ENCODE data around the gene RIBC1.

DNA sequence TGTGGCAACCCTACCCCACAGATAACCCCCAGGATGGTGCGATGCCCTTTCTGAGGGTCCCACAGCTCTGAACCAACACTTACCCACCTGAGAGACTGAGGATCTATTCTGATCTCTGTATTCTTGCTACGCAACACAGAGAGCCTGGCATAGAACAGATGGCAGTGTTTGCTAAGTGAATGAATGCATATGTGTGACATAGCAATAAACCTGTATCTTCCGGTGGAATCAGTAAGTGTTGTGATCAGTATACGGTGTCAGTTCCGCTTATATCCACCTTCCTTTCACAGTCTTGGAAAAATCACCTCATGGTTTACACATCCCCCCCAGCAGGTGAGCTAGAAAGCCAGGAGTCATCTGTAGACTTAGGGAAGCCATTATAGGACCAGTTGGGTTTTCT lies 17.4 kb downstream of the RIBC1 start:
- TF ChIP-seq, protein P1, sequence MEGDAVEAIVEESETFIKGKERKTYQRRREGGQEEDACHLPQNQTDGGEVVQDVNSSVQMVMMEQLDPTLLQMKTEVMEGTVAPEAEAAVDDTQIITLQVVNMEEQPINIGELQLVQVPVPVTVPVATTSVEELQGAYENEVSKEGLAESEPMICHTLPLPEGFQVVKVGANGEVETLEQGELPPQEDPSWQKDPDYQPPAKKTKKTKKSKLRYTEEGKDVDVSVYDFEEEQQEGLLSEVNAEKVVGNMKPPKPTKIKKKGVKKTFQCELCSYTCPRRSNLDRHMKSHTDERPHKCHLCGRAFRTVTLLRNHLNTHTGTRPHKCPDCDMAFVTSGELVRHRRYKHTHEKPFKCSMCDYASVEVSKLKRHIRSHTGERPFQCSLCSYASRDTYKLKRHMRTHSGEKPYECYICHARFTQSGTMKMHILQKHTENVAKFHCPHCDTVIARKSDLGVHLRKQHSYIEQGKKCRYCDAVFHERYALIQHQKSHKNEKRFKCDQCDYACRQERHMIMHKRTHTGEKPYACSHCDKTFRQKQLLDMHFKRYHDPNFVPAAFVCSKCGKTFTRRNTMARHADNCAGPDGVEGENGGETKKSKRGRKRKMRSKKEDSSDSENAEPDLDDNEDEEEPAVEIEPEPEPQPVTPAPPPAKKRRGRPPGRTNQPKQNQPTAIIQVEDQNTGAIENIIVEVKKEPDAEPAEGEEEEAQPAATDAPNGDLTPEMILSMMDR (conservative IDR thresholded peaks at IDR 0.05; ENCODE audit: low read length): no peak
- TF ChIP-seq EZH2phosphoT487 (IDR thresholded peaks at IDR 0.05; ENCODE audit: borderline replicate concordance): no peak

Measured in Loucy (cell line).